HepG2 (cell line): ENCODE results near the gene NDRG3. TPM values are rescaled to one million over a fixed set of nuclear protein-coding genes. Genes with fewer than 3 reads are reported as not detected.

Experiments used
- CHCHD3 ChIP-seq: sonication (generic); formaldehyde crosslinking; IDR thresholded peaks from 2 replicates; pipeline ENCODE4 v1.8.0; 2022; ENCODE audit warnings: mild to moderate bottlenecking, missing genetic modification reagents, moderate library complexity
- E2F5 ChIP-seq: sonication (generic); formaldehyde crosslinking; conservative IDR thresholded peaks from 2 replicates; pipeline ENCODE4 v1.4.0; 2020; ENCODE audit warnings: missing genetic modification reagents
- EEA1 ChIP-seq: sonication (generic); formaldehyde crosslinking; IDR thresholded peaks from 2 replicates; pipeline ENCODE4 v1.5.1; 2020; ENCODE audit warnings: mild to moderate bottlenecking, missing genetic modification reagents, borderline replicate concordance
- GFI1 ChIP-seq: sonication (generic); formaldehyde crosslinking; IDR thresholded peaks from 2 replicates; pipeline ENCODE4 v1.5.0; 2020; ENCODE audit warnings: missing genetic modification reagents, mild to moderate bottlenecking, borderline replicate concordance
- HNRNPUL1 ChIP-seq: fragments of 200-400 bp; formaldehyde crosslinking; IDR thresholded peaks from 2 replicates; pipeline ENCODE4 v1.6.1; 2017; ENCODE audit warnings: low read depth, mild to moderate bottlenecking, low read length, moderate library complexity
- MED8 ChIP-seq: sonication (generic); formaldehyde crosslinking; IDR thresholded peaks from 2 replicates; pipeline ENCODE4 v1.8.1; 2023; ENCODE audit warnings: mild to moderate bottlenecking, missing genetic modification reagents; ENCODE audit not compliant: insufficient replicate concordance
- MTA1 ChIP-seq: sonication (generic); formaldehyde crosslinking; IDR thresholded peaks from 2 replicates; pipeline ENCODE4 v1.4.0; 2020; ENCODE audit warnings: missing genetic modification reagents, mild to moderate bottlenecking, borderline replicate concordance
- MTERF4 ChIP-seq: sonication (generic); formaldehyde crosslinking; IDR thresholded peaks from 2 replicates; pipeline ENCODE4 v1.8.0; 2023; ENCODE audit warnings: mild to moderate bottlenecking, missing genetic modification reagents
- RBFOX2 ChIP-seq: fragments of 200-400 bp; formaldehyde crosslinking; IDR thresholded peaks from 2 replicates; pipeline ENCODE4 v1.6.1; 2017; ENCODE audit warnings: low read depth, mild to moderate bottlenecking, low read length
- RORA ChIP-seq: sonication (generic); formaldehyde crosslinking; IDR thresholded peaks from 2 replicates; pipeline ENCODE4 v1.5.0; 2020; ENCODE audit warnings: mild to moderate bottlenecking, missing genetic modification reagents, moderate library complexity
- SALL2 ChIP-seq: sonication (generic); formaldehyde crosslinking; IDR thresholded peaks from 2 replicates; pipeline ENCODE4 v1.8.1; 2023; ENCODE audit warnings: mild to moderate bottlenecking, missing genetic modification reagents, inconsistent platforms
- ZC3H13 ChIP-seq: sonication (generic); formaldehyde crosslinking; IDR thresholded peaks from 2 replicates; pipeline ENCODE4 v1.8.1; 2023; ENCODE audit warnings: mild to moderate bottlenecking, missing genetic modification reagents, moderate library complexity
- ZNF101 ChIP-seq: sonication (generic); formaldehyde crosslinking; IDR thresholded peaks from 2 replicates; pipeline ENCODE4 v1.4.0; 2020; ENCODE audit warnings: mild to moderate bottlenecking, low read depth, missing genetic modification reagents, borderline replicate concordance
- ZNF296 ChIP-seq: sonication (generic); formaldehyde crosslinking; conservative IDR thresholded peaks from 2 replicates; pipeline ENCODE4 v1.5.0; 2020; ENCODE audit warnings: mild to moderate bottlenecking, missing genetic modification reagents
- ZNF350 ChIP-seq: sonication (generic); formaldehyde crosslinking; IDR thresholded peaks from 2 replicates; pipeline ENCODE4 v1.4.0; 2020; ENCODE audit warnings: mild to moderate bottlenecking, low read depth, missing genetic modification reagents, borderline replicate concordance
- ZNF468 ChIP-seq: sonication (generic); formaldehyde crosslinking; IDR thresholded peaks from 2 replicates; pipeline ENCODE4 v1.8.0; 2022; ENCODE audit warnings: mild to moderate bottlenecking, moderate library complexity, missing genetic modification reagents
- ZNF761 ChIP-seq: sonication (generic); formaldehyde crosslinking; conservative IDR thresholded peaks from 2 replicates; pipeline ENCODE4 v1.4.0; 2020; ENCODE audit warnings: mild to moderate bottlenecking, missing genetic modification reagents
- ZNF850 ChIP-seq: sonication (generic); formaldehyde crosslinking; conservative IDR thresholded peaks from 2 replicates; pipeline ENCODE4 v1.9.0; 2021; ENCODE audit warnings: mild to moderate bottlenecking, missing genetic modification reagents
- polyA plus RNA-seq, 8 experiments: library from polyadenylated mRNA; depleted of rRNA in 3 of 8; stranded (reverse) in 7 of 8; unstranded in 1 of 8; fragments of >200 nt; fragmentation: Illumina TruSeq in 4 of 8; extraction: Trizol in 4 of 8; gene quantifications; 2 replicates each; pipeline versions ENCODE4 v1.2.1 to v1.2.3, GENCODE V29; 2011 to 2016; ENCODE audit warnings: low read depth in 4 of 8, missing spikeins in 1 of 8, mixed read lengths in 1 of 8; ENCODE audit not compliant: insufficient read depth in 1 of 8
- total RNA-seq, 5 experiments: library from RNA; depleted of rRNA; stranded (reverse); fragments of >200 nt; fragmentation: Illumina TruSeq; extraction: Trizol; gene quantifications; 2 replicates each; pipeline ENCODE4 v1.2.3, GENCODE V29; 2016; ENCODE audit warnings: low read depth in 1 of 5
- TF ChIP-seq, protein P1 (sequence below): sonication (generic); formaldehyde crosslinking; IDR thresholded peaks from 2 replicates; pipeline ENCODE4 v1.5.0; 2020; ENCODE audit warnings: missing genetic modification reagents
- TF ChIP-seq, protein P2 (sequence below): IDR thresholded peaks from 2 replicates; pipeline ENCODE4 v1.6.1; 2016; ENCODE audit warnings: low read depth, missing genetic modification reagents, missing compliant biosample characterization

NDRG3 gene
- total and polyA plus RNA-seq, 2 of the 13 experiments (the other 11 are each of a cell fraction or from before 2014, with no cell fraction given): 36.0 to 40.5 TPM

DNA sequence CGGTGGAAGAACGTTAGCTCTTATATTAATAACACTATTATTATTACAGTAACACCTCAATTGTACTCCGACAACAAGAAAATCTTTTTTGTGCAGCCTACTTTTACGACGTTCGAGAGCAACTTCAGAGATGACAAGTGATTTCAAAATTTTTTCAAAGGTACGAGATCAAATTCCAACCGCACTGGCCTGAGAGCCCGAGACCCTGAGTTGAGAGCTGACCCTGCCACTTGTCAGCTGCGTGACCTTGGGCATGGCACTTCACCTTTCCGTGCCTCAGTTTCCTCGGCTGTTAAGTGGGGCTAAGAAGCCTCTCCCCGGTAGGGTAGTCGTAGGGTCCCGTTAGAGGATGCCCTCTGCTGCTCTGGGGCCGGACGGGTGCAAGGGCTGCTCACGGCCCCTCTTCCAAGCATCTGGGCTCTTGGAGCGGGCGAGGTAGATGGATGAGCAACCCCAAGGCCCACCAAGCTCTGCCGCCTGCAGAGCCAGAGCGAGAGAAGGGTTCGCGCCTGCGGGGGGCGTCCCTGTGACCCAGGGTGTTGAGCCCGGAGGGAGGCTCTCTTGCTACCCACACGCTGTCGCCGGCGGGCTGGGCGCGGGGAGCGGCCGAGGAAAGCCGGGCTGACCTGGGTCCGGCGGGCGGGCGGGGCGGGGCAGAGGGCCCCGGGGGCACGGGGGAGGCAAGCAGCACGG lies 510 bp downstream of the NDRG3 start (continued):
- TF ChIP-seq MTERF4 (CRISPR knock-in tag) (peak; percentile 89; the same call in 1 of the 2 replicates), HNRNPUL1 (no peak), ZNF101 (CRISPR knock-in tag) (no peak), EEA1 (peak; percentile 78; the same call in 1 of the 2 replicates), RORA (CRISPR knock-in tag) (no peak), ZC3H13 (no peak), MTA1 (CRISPR knock-in tag) (peak; percentile 82; the same call in 1 of the 2 replicates), ZNF850 (CRISPR knock-in tag) (0 out of 2 replicates have a peak, but pooled peaks have one; percentile 64), E2F5 (CRISPR knock-in tag) (no peak), ZNF761 (CRISPR knock-in tag) (0 out of 2 replicates have a peak, but pooled peaks have one; percentile 78), ZNF468 (no peak), ZNF350 (CRISPR knock-in tag) (0 out of 2 replicates have a peak, but pooled peaks have one; percentile 24), GFI1 (no peak; the same call in 1 of the 2 replicates), SALL2 (no peak), MED8 (no peak), RBFOX2 (no peak), CHCHD3 (CRISPR knock-in tag) (no peak), ZNF296 (CRISPR knock-in tag) (no peak)
- TF ChIP-seq, protein P1, sequence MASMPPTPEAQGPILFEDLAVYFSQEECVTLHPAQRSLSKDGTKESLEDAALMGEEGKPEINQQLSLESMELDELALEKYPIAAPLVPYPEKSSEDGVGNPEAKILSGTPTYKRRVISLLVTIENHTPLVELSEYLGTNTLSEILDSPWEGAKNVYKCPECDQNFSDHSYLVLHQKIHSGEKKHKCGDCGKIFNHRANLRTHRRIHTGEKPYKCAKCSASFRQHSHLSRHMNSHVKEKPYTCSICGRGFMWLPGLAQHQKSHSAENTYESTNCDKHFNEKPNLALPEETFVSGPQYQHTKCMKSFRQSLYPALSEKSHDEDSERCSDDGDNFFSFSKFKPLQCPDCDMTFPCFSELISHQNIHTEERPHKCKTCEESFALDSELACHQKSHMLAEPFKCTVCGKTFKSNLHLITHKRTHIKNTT (CRISPR knock-in tag): no peak
- TF ChIP-seq, protein P2, sequence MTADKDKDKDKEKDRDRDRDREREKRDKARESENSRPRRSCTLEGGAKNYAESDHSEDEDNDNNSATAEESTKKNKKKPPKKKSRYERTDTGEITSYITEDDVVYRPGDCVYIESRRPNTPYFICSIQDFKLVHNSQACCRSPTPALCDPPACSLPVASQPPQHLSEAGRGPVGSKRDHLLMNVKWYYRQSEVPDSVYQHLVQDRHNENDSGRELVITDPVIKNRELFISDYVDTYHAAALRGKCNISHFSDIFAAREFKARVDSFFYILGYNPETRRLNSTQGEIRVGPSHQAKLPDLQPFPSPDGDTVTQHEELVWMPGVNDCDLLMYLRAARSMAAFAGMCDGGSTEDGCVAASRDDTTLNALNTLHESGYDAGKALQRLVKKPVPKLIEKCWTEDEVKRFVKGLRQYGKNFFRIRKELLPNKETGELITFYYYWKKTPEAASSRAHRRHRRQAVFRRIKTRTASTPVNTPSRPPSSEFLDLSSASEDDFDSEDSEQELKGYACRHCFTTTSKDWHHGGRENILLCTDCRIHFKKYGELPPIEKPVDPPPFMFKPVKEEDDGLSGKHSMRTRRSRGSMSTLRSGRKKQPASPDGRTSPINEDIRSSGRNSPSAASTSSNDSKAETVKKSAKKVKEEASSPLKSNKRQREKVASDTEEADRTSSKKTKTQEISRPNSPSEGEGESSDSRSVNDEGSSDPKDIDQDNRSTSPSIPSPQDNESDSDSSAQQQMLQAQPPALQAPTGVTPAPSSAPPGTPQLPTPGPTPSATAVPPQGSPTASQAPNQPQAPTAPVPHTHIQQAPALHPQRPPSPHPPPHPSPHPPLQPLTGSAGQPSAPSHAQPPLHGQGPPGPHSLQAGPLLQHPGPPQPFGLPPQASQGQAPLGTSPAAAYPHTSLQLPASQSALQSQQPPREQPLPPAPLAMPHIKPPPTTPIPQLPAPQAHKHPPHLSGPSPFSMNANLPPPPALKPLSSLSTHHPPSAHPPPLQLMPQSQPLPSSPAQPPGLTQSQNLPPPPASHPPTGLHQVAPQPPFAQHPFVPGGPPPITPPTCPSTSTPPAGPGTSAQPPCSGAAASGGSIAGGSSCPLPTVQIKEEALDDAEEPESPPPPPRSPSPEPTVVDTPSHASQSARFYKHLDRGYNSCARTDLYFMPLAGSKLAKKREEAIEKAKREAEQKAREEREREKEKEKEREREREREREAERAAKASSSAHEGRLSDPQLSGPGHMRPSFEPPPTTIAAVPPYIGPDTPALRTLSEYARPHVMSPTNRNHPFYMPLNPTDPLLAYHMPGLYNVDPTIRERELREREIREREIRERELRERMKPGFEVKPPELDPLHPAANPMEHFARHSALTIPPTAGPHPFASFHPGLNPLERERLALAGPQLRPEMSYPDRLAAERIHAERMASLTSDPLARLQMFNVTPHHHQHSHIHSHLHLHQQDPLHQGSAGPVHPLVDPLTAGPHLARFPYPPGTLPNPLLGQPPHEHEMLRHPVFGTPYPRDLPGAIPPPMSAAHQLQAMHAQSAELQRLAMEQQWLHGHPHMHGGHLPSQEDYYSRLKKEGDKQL (CRISPR knock-in tag): no peak
